Activated gamma-delta T cell treated with Interleukin-2 at 50 U/mL for 16 hours (primary cell): ENCODE data around the gene MACROD1.

Experiments used
- DNase-seq: peaks from one replicate; pipeline ENCODE4 v3.0.0-alpha.2; 2020

MACROD1 gene

DNA sequence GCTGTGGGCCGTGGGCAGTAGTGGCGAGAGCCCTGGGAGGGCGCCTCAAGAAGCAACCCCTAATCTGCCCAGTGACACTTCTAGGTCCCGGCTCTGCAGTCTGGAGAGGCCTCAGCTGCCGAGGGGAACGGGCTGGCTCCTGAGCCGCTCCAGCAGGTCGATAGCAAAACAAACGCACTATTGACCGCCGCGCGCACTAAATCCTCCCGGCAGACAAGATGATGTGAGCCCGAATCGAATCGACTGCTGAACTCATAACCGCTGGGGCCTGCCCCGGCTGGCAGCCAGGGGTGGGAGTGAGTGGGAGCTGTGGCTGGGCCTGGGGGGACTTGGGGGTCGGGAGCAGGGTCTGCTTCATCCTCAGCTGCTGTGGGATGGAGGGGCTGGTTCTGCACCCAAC is 94.1 kb downstream of the MACROD1 start:
- no peak for DNase-seq

DNA sequence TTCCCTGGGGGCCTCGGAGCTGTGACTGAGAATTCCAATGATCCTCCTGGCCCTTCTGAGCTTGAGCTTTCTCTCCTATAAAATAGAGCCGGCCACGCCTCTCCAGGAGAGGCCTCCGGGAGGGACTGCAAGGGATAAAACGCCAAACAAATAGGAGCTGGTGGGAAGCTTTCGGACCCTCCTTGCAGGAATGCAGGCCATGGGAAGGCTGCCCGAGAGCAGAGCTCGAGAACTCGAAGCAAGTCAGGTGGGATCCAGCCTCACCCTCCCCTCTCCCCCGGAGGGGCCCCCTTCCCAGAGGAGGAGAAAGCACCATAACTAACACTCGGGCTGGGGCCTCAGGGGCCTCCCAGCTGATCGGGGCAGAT is 95.6 kb downstream of the MACROD1 start:
- DNase-seq: no peak

DNA sequence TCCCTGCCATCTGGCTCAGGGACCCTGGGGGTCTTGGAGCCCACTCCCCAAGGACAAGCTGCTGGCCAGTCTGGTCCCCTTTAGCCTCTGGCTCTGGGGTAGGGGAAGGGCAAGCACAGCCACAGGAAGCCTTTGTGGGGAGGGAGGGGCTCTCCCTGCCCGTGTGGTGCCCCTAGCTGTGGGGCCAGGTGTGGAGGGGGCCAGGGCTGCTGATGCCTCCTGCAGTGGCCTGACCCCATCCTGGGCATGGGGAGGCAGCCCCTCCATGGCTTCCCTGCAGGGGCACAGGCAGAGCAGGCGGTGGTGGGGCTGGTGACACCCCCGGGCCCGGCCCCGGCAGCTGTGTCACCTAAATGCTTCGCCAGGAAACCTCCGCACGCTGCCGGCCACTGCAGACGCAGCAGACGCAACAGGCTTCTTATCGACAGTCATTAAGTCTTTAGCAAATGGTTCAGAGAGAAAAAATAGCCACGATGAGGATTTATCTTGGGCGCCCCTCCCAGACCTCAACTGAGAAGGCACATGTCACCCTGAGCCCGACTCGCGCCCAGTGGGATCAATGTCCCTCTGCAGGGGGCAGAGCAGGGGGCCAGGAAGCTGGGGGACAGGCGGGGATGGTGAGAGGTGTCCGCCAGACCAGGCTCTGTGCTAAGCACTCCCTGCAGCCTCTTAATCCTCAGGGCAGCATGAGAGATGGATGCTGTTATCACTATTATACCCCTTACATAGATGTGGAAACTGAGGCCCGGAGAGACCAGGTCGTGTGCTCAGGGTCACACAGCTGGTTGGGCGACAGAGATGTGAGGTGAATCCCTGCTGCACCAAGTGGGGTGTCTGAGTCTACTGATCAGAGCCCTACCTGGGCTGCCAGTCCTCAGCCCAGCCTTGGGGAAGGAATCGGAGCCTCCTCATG is 96.3 kb downstream of the MACROD1 start:
- no peak for DNase-seq

DNA sequence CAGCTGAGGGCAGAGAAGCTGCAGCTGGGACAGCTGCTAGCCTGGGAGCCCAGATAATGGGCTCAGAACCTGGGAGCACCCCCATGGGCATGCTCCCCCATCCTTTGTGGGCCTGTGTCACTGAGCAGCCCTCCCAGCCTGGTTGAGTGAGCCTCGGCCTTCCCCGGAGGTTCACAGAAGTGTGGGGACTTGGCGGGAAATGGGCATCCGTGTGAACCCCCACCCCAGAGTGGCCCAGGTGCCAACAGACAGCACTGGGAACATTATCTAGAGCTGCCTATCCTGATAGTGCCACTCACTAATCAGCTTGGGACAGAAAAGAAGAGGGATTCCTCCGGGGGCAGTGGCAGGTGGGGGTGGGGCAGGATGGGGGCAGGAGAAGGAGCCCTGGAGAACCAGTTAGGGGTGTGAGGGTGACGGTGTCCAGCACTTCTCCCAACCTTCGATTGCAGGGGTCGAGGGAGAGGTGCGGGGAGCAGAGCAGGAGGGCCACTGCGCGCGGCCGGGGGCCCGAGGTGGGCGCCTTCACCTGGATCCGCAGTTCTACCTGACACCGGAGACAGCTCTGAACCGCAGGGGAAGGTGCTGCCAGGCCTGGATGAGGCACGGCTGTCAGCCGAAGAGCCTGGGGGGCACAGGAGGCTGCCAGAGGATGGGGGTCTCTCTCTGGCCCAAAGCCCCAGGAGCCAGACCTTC is 97.1 kb downstream of the MACROD1 start:
- no peak for DNase-seq

DNA sequence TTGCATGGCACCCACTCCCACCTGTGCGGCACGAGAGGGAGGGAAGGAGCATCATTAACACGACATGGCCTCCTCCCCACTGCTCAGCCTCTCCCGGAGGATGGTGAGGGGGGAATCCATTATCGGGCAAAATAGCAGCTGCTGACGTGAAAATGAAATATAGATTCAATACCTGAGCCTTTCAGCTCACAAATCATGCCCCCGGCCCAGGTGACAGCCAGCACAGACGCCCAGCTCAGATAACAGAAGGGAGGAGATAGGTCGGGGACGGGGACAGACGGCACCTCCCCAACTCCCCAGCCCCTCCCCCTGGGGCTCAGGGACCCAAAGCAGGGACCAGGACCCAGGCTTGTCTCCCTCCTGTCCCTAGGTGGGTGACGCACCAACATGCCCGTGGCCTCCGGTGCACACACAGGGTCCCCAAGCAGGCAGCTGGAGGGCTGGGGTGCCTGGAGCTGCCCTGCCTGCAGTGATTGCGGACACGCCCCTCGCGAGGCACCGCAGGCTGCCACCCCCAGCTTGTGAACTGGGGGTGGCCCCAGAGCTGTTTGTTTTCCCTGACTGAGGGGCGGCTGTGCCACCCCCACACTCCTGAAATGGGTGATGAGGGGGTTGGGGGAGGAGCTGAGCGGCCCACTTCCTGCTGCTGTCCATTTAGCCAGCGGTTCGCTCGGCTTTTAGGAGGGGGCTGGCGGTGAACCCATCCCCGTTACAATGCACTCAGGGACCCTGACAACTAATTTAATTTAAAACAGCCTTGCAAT is 98.5 kb downstream of the MACROD1 start:
- DNase-seq: no peak

DNA sequence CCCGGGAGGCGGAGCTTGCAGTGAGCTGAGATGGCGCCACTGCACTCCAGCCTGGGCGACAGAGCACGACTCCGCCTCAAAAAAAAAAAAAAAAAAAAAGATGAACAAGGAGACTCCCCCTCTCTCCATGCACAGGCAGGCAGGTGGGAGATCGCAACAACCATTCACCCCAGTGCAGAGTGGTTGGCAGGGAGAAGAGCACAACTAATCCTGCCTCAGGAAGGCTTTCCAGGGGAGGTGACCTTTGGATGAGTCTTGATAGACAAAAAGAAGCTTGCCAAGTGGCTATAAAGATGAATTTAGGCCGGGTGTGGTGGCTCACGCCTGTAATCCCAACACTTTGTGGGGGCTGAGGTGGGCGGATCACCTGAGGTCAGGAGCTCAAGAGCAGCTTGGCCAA is 100.2 kb downstream of the MACROD1 start:
- DNase-seq: no peak

DNA sequence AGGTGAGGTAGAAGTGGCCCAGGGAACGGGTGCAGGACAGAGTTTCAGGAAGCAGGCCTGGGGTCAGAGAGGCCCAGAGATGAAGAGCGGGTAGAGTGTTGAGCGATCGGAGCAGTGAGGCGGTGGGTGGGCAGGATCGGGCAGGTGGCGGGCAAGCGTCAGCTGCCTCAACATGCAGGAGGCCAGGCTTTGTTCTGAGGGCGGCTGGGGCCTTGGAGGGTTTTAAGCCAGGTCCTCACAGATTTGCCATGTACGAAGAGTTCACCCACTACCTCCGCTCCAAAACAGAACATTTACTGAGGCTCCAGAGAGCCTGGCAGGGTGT is 100.8 kb downstream of the MACROD1 start:
- no peak for DNase-seq

DNA sequence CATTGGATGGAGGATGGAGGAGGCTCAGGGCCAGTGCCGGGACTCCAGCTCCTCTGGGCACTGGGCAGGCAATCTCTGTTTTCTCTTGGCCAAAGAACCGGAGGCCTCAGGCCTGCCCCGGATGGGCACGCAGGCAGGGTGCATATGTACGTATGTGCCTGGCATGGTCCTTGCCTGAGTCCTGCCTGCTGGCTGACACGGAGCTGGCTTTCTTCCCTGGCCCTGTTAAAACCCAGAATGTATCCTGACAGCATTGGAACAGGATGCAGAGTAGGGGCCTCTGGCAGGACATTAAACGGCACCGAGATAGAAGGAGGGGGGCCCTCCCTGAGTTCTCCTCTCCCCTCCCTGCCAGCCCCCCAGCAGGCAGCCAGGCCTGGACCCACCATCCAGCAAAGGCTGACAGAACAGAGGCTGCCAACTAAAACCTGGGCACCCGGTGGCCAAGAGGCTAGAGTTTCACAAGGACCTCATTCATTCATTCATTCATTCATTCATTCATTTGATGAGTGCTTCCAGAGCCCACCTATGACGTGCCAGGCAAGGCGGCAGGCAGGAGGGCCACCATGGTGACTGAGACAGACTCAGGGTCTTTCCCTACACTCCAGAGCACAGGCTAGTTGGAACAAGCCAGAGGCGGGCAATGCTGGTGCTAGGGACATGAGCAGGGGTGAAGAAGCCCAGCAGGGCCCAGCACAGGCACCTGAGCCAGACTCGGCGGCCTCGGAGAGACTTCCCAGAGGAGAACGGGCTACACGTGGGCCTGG is 101.4 kb downstream of the MACROD1 start:
- DNase-seq: no peak

DNA sequence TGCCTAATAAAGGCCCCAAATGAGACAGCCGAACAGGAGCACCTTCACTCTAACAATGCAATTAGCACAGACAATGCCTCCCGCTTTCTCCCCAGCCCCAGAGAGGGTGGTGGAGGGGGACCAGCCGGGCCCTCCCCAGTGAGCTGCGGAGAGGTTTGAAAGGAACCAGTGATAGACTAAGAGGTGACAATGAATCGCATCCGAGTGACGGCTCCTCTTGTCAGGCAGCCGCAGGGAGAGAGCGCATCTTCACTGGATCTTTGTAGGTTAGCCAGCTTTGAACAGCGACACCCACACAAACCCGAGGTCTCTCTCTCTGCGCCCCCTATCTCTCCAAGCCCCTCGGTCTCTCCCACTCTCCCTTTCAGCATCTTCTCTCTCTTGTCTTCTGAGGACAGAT is 102.1 kb downstream of the MACROD1 start:
- DNase-seq: no peak

DNA sequence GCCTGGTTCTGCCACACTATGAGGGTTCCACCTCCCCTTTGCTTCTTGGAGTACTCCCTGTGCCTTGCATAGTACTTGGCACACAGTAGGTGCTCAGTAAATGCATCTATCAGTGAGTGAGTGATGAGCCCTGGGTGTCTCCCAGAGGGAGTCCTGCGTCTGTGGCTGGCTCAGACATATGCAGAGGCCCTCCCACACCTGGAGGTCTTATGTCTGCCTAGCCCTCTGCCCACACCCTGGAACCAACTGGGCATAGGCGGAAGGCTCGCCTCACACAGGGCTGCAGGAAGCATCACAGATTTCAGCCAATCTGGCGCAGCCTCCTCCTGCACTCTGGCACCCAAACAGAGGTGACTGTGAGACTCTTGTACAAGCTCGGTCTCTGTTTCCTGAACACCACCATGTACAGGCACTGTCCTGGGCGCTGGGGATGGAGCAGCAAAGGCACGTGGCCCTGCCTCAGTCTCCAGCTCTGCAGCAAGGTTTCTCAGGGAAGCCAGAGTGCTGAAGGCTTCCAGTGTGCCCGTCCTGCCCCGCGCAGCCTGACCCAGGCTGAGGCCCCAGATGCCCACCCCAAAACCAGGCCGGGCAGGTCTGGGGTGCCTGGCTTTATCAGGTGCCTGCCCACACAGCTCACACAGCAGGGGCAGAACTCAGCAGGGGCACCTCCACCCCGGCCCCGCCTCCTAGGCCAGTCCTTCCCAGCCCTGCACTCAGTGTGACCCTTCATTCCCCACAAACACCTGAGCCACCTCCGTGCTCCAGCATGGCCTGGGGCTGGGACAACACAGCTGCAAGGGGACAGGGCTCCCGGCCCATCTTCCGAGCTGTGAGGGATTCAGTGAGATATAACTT is 103.5 kb downstream of the MACROD1 start:
- DNase-seq: no peak

DNA sequence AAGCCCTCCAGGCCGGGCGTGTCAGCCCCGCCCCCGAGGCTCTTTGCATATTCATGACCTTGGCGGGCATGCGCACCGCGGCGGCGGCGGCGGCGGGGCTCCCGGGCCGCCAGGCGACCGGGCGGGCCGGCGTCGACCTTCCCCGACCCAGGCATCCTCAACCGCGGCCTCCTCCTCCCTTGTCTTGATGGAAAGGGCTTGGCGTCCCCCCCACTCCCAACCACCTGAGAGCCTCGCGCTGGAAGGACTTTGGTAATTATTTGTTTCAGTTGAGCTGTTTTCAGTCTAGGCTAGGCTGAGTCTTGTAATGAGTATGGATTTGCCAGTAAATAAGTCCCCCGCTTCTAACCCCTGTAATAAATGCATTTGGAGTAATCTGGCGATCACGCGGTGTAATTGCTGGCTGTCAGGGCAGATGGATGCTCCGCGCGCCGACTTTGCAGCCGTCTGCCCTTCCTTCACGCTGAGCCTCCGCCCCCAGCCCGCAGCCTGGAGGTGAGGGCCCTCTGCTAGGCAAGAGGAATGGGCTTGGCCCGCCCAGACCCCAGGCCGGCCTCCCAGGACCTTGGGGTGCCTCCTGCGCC is 105.0 kb downstream of the MACROD1 start:
- DNase-seq: peak; percentile 41

DNA sequence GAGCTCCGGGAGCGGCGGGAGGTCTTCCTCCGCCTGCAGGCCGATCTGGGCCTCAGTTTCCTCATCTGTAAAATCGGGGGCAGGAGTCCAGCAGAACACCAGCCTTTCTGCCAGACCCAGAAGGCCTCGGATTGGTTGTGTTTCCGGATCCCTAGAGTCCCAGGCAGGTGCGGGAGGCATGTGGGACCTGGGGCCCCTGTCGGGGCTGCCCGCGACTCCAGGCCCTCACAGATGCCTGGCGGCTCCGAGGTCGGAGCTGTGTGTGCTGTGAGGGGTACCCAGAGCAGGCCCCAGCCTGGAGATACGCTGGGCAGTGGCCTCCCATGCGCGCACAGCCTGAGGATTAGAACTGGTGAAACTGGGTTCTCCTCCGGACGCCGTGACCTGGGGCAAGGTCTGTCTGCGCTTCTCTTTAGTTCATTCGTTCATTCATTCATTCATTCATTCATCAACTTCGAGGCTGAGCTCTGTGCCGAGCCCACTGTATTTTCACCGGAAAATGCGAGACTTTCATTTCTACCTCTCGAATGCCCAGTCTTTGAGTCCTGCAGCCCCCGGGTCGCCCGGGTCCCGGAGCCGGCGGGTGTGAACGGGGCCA is 105.6 kb downstream of the MACROD1 start:
- no peak for DNase-seq

DNA sequence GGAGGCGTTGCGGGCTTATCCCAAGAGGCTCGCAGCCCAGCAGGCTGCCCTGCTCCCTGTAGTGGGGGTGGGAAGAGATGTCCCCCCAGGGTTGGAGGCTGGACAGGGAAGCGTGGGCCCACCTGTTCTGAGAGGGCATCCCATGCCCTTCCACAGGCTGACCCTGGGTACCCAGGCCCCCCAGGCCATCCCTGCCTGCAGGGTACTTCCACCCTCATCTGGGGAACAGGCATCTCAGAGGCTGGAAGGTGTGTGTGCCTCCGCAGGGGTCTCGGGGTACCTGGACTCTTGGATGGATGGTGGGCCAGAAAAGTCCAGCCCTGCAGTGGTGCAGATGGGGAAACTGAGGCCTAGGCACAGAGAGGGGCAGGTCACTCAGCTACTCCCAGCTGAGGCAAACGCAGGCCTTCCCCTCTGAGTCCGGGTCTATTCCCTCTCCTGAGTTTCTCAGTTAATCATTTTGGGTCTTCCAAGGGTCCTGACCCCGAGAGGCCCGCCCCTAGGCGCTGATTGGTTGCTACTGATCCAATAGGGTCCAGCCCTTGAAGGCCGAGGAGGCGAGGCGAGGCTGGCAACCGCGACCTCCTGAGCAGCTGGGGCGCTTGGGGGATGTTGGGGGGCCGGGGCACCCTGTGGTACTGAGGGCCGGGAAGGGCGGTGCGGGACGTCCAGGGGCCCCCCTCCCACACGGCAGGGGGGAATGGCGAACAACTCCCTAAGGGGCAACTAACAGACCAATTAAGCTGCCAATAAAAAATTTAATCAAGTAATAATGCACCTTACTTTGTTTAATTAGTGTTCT is 106.4 kb downstream of the MACROD1 start:
- DNase-seq: no peak

DNA sequence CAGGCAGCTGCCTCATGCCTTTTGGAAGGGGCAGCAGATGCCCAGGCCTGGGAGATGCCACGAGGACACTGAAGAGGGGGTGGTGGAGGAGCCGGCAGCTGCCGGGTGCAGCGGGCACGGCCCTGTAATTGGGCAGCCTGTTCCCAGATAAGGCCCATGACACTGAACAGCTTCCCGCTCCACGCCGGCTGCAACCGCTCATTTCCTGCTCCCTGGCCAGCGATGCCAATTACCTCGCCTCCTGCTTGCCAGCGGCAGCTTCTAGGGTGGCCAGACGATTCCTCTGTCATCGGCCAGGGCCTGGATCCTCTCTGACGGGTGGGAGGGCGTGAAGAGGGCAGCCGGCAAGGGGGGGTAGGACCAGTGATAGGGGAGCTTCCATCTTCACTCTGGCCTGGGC is 107.4 kb downstream of the MACROD1 start:
- no peak for DNase-seq

DNA sequence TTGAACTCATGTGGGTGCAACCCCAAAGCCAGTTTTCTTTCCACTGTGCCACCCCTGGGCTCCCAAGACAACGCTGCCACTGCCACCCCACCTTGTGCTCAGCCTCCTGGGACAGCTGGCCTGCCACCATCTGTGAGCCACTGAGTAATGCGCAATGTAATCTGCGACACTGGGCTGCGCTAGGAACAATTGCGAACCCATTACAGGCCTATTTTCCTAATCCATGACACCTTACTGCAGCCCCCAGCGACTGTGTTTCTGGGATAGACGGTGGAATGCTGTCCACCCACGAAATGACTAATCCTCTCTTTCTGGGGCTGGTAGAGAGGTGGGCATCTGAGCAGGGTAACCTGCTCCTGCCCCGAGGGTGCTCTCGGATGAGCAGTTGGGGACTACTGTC is 108.0 kb downstream of the MACROD1 start:
- no peak for DNase-seq

DNA sequence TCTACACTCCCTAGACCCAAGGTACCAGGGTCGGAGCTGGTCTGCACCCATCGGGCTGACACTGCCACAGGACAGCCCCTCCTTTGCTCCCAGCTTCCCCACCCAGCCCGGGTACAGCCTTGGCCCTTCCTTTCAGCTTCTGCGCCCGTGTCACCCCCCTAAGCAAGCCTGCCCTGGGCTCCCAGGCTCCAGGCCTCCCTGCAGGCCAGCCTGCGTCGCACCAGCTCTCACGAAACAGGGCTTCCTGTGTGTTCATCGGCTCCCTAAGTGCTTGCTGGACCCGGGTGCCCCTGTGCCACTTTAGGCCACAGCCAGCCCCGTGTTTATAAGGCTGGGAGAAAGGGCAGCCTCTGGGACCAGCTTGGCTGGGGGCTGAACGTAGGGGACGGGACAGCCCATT is 109.1 kb downstream of the MACROD1 start:
- no peak for DNase-seq

DNA sequence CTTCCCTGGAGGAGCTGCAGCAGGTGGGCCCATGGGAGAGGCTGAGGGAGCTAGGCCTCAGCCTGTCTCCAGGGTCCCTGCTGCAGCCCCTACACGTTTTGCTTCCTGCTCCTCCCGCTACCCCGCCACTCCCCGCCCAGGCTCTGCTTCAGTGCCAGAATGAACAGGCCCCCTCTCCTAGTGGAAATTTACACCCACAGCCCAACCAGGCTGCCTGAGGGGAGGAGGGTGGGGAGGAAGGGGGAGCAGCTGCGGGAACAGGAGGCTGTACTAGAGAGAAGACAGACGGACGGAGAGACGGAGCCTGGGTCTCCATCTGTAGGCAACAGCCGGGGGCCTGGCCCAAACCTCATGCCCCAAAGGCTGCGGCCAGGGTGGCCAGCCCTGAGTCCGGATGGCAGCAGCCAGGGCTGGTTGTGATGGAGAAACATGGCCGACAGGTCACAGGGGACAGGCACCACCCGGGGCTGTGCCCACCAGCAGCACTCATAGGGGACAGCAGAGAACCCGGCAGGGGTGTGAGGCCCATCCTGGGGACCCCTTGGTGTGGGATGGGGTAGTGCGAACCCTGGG is 109.6 kb downstream of the MACROD1 start:
- DNase-seq: no peak

DNA sequence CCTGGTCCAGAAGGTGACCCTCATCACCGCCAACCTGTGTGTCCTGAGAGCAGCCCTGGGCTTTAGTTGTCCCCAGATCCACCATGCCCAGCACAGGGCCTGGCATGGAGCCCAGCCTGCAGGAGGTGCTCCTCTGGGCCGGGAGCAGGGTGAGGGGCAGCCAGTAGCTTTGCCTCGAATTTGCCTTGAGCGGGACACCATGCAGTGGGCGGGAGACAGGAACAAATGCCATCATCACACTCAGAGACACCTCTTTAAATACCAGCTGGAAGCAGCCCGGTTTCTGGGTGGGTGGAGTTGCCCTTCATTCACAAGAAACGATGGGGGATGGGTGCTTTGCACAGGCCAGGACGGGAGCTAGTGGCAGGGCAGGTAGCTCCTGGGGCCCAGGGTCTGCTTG is 110.8 kb downstream of the MACROD1 start:
- no peak for DNase-seq

DNA sequence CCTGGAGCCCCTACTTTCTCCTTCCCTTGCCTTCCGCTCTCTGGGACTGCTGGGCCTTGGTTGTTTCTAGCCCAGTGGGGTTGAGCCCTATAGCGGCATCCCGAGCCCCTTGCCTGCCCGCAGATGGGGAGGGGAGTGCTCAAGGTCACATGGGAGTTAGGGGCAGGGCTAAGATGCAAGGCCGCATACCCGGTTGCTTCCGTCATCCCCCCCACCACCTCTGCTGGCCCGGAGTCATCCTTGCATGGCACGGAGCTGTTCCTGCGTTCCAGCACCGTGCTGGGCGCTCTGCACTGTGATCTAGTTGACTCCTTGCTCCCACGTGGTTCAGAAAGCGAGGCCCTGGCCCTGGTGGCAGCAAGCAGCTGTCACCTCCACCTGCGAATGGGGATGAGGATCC is 112.2 kb downstream of the MACROD1 start:
- no peak for DNase-seq
